ENCODE measurements around the gene YARS1.

DNA sequence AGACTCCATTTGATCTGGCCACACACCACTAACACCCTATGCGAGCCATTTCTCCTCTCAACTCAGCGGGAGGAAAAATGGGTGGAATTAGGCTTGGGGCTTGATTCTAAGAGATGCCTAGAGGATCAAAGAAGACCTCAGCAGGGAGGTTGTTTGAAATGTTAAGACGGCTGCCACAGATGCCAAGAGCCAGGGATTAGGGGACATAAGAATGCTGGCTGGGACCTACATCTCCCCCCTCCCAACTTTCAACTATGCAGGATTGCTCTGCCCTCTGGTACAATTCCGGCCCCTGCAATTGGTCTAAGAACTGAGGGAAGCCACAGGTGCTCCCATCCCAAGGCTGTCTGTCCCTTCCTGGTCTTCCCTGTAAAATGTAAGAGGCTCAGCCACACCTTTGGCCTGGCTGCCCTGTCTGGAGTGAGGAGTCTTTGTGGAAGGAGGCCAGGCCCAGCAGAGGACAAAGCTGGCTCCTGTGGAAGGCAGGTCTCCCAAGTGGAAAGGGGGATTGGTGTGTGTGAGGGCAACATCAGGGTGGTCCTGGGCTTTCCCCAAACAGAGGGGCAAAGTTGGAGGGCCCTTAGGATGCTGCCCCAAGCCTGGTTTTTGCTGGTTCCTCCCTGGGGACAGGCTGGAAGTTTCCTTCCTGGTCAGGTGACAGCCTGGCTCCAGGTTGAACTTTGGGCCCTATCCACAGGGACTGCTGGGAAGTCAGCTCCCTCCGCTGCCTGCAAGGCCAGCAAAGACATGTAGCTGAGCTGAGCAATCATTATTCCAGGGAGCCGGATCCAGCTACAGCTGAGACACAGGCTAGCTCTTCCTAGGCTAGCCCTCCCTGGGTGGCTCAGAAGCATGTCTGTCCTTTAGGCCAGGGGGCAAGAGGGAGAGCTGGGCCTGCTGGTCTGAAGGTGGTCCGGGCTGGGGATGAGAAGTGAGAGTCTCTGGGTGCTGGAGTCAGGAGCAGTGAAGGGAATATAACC lies 80.1 kb downstream of the YARS1 start:
- TF ChIP-seq POLR2A (IDR thresholded peaks at IDR 0.05; ENCODE audit: low read length) (no peak), GATA1 (IDR thresholded peaks at IDR 0.05; ENCODE audit: low read depth, low read length) (no peak)
